Measurements from ENCODE around the gene RHOC. TPM values are rescaled to one million over a fixed set of nuclear protein-coding genes. Genes with fewer than 3 reads are reported as not detected.

Gene RHOC
- polyA plus RNA-seq, 1 of the 3 experiments (the other 2 are of a cell fraction), result 1,028 TPM

DNA sequence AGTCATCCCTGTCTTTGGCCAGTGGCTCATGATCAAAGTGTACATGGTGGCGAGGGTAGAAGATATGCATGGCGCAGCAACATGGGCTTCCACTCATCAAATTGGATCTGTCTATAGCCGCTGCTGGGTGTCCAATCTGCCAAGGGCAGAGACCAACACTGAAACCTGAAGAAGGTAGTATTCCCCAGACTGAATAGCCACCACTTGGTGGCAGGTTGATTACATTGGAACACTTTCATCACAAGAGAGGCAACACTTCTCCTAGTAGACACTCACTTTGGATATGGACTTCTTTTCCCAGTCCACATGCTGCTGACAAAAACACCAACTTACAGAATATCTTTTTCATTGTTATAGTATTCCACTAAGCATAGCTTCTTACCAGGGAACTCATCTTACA is 30.6 kb upstream of the RHOC start:
- H2AFZ ChIP-seq (ENCODE audit: low read depth), result no peak overlapping the region
- H3K4me3 ChIP-seq (ENCODE audit: low read depth in 2 of 2, low read length in 1 of 2), result no peak overlapping the region
- CTCF ChIA-PET, result interaction anchor here (1.0 to 2.9 kb wide), 3 partner anchors 11 to 71 kb away, joined by 3 to 9 read pairs (median 4); no protein-coding TSS in a partner anchor
- no peak for TF ChIP-seq TAF1 (IDR thresholded peaks at IDR 0.05; ENCODE audit: borderline replicate concordance, low read depth, low read length)
- peak; percentile 14; the same call in 1 of the 2 replicates for TF ChIP-seq RAD21 (IDR thresholded peaks at IDR 0.05; ENCODE audit: low read length)
- no peak for DNase-seq
- POLR2A ChIA-PET, result no interaction called here
- peaks cover 8% of the 10 kb centered on the region for H3F3A ChIP-seq (replicated peaks; ENCODE audit: insufficient read depth)
- no peaks in the 10 kb centered on the region for H3K9me2 ChIP-seq
- no peaks in the 10 kb centered on the region for H3K27me3 ChIP-seq (ENCODE audit: insufficient read depth)
- no peaks in the 10 kb centered on the region for H3K4me1 ChIP-seq (ENCODE audit: control insufficient read depth in 1 of 2, insufficient read depth in 2 of 2, low read depth in 1 of 2, low read length in 1 of 2)
- H4K20me1 ChIP-seq (ENCODE audit: insufficient read depth), result no peaks in the 10 kb centered on the region
- no peaks in the 10 kb centered on the region for H3K36me3 ChIP-seq (replicated peaks in 1 of 2; ENCODE audit: control insufficient read depth in 1 of 2, insufficient read depth in 2 of 2, low read length in 1 of 2)
- 84% methylated on average over 3 of the region's 3 CpGs for WGBS (ENCODE audit: low lambda C conversion rate)
- H3K79me2 ChIP-seq (ENCODE audit: insufficient read depth), result no peaks in the 10 kb centered on the region
- no peak overlapping the region for H3K4me2 ChIP-seq
- H3K9me3 ChIP-seq, result no peaks in the 10 kb centered on the region
- H3K27ac ChIP-seq (ENCODE audit: low read depth in 2 of 2, low read length in 1 of 2), result no peak overlapping the region
- no peak overlapping the region for H3K9ac ChIP-seq

DNA sequence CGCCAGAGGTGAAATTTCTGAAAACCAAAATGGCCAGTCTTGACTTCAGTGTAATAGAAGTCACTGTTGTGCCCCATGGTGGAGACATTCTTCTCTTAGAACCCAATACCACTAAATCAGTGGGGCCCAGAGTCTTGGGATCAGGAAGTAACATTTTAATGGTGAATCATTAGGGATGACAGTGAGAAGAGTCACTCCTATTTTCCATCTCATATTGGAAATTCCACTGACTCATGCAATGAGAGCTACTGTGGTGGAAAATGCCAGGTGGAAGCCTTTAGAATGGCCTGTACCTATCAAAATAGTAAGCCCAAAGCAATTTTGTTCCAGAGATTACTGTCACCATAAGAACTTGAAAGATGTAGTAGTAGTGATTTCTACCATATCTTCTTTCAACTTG is 28.8 kb upstream of the RHOC start:
- 56% methylated on average over 1 of the region's 1 CpG for WGBS (ENCODE audit: low lambda C conversion rate)
- H2AFZ ChIP-seq (ENCODE audit: low read depth), result peak overlapping the region; percentile 20; the same call in 1 of the 2 replicates
- peak overlapping the region in 1 of 2 experiments; percentile 70; a peak in 2 of 4 replicates for H3K27ac ChIP-seq (ENCODE audit: low read depth in 2 of 2, low read length in 1 of 2)
- no peaks in the 10 kb centered on the region for H3K4me1 ChIP-seq (ENCODE audit: control insufficient read depth in 1 of 2, insufficient read depth in 2 of 2, low read depth in 1 of 2, low read length in 1 of 2)
- H3K4me2 ChIP-seq, result no peak overlapping the region; the same call in 1 of the 2 replicates
- peaks cover 8% of the 10 kb centered on the region for H3F3A ChIP-seq (replicated peaks; ENCODE audit: insufficient read depth)
- no peak overlapping the region for H3K9ac ChIP-seq
- no peaks in the 10 kb centered on the region for H3K9me3 ChIP-seq
- no peaks in the 10 kb centered on the region for H3K36me3 ChIP-seq (replicated peaks in 1 of 2; ENCODE audit: control insufficient read depth in 1 of 2, insufficient read depth in 2 of 2, low read length in 1 of 2)
- ChIA-PET CTCF (interaction anchor here (3.8 to 4.1 kb wide), 2 partner anchors 19 to 68 kb away, joined by 18 to 47 read pairs; partner anchors contain the start of gene PPM1J), POLR2A (no interaction called here)
- no peak overlapping the region for H3K4me3 ChIP-seq (ENCODE audit: low read depth in 2 of 2, low read length in 1 of 2)
- no peaks in the 10 kb centered on the region for H4K20me1 ChIP-seq (ENCODE audit: insufficient read depth)
- H3K9me2 ChIP-seq, result no peaks in the 10 kb centered on the region
- H3K79me2 ChIP-seq (ENCODE audit: insufficient read depth), result no peaks in the 10 kb centered on the region
- no peaks in the 10 kb centered on the region for H3K27me3 ChIP-seq (ENCODE audit: insufficient read depth)
- DNase-seq, result no peak
- TF ChIP-seq, protein P1, sequence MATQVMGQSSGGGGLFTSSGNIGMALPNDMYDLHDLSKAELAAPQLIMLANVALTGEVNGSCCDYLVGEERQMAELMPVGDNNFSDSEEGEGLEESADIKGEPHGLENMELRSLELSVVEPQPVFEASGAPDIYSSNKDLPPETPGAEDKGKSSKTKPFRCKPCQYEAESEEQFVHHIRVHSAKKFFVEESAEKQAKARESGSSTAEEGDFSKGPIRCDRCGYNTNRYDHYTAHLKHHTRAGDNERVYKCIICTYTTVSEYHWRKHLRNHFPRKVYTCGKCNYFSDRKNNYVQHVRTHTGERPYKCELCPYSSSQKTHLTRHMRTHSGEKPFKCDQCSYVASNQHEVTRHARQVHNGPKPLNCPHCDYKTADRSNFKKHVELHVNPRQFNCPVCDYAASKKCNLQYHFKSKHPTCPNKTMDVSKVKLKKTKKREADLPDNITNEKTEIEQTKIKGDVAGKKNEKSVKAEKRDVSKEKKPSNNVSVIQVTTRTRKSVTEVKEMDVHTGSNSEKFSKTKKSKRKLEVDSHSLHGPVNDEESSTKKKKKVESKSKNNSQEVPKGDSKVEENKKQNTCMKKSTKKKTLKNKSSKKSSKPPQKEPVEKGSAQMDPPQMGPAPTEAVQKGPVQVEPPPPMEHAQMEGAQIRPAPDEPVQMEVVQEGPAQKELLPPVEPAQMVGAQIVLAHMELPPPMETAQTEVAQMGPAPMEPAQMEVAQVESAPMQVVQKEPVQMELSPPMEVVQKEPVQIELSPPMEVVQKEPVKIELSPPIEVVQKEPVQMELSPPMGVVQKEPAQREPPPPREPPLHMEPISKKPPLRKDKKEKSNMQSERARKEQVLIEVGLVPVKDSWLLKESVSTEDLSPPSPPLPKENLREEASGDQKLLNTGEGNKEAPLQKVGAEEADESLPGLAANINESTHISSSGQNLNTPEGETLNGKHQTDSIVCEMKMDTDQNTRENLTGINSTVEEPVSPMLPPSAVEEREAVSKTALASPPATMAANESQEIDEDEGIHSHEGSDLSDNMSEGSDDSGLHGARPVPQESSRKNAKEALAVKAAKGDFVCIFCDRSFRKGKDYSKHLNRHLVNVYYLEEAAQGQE (IDR thresholded peaks at IDR 0.05; ENCODE audit: low read depth, low read length), result no peak
- peak; percentile 43; the same call in 1 of the 2 replicates for TF ChIP-seq YY1 (IDR thresholded peaks at IDR 0.05; ENCODE audit: low read depth)
- TF ChIP-seq JUND (IDR thresholded peaks at IDR 0.05), result peak; percentile 87
- TF ChIP-seq, protein P2, sequence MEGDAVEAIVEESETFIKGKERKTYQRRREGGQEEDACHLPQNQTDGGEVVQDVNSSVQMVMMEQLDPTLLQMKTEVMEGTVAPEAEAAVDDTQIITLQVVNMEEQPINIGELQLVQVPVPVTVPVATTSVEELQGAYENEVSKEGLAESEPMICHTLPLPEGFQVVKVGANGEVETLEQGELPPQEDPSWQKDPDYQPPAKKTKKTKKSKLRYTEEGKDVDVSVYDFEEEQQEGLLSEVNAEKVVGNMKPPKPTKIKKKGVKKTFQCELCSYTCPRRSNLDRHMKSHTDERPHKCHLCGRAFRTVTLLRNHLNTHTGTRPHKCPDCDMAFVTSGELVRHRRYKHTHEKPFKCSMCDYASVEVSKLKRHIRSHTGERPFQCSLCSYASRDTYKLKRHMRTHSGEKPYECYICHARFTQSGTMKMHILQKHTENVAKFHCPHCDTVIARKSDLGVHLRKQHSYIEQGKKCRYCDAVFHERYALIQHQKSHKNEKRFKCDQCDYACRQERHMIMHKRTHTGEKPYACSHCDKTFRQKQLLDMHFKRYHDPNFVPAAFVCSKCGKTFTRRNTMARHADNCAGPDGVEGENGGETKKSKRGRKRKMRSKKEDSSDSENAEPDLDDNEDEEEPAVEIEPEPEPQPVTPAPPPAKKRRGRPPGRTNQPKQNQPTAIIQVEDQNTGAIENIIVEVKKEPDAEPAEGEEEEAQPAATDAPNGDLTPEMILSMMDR (IDR thresholded peaks at IDR 0.05), result no peak
- no peak for TF ChIP-seq FOXM1 (IDR thresholded peaks at IDR 0.05; ENCODE audit: low read depth)
- no peak for TF ChIP-seq GABPA (IDR thresholded peaks at IDR 0.05; ENCODE audit: low read depth)
- no peak for TF ChIP-seq SIN3A (IDR thresholded peaks at IDR 0.05; ENCODE audit: borderline replicate concordance, low read depth, low read length)
- TF ChIP-seq RCOR1 (IDR thresholded peaks at IDR 0.05; ENCODE audit: low read length), result no peak
- peak in 1 of 2 experiments; percentile 80; a peak in 2 of 4 replicates for TF ChIP-seq EP300 (IDR thresholded peaks at IDR 0.05; ENCODE audit: borderline replicate concordance in 1 of 2, low read depth in 1 of 2, low read length in 1 of 2)
- TF ChIP-seq, protein P3, sequence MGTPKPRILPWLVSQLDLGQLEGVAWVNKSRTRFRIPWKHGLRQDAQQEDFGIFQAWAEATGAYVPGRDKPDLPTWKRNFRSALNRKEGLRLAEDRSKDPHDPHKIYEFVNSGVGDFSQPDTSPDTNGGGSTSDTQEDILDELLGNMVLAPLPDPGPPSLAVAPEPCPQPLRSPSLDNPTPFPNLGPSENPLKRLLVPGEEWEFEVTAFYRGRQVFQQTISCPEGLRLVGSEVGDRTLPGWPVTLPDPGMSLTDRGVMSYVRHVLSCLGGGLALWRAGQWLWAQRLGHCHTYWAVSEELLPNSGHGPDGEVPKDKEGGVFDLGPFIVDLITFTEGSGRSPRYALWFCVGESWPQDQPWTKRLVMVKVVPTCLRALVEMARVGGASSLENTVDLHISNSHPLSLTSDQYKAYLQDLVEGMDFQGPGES (IDR thresholded peaks at IDR 0.05; ENCODE audit: low read depth, low read length), result no peak
- TF ChIP-seq, protein P4, sequence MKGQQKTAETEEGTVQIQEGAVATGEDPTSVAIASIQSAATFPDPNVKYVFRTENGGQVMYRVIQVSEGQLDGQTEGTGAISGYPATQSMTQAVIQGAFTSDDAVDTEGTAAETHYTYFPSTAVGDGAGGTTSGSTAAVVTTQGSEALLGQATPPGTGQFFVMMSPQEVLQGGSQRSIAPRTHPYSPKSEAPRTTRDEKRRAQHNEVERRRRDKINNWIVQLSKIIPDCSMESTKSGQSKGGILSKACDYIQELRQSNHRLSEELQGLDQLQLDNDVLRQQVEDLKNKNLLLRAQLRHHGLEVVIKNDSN (IDR thresholded peaks at IDR 0.05; ENCODE audit: borderline replicate concordance, low read depth), result no peak
- peak; percentile 21; the same call in 1 of the 2 replicates for TF ChIP-seq RXRA (IDR thresholded peaks at IDR 0.05; ENCODE audit: borderline replicate concordance, low read depth)
- TF ChIP-seq, protein P5, sequence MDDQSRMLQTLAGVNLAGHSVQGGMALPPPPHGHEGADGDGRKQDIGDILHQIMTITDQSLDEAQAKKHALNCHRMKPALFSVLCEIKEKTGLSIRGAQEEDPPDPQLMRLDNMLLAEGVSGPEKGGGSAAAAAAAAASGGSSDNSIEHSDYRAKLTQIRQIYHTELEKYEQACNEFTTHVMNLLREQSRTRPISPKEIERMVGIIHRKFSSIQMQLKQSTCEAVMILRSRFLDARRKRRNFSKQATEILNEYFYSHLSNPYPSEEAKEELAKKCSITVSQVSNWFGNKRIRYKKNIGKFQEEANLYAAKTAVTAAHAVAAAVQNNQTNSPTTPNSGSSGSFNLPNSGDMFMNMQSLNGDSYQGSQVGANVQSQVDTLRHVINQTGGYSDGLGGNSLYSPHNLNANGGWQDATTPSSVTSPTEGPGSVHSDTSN (IDR thresholded peaks at IDR 0.05), result peak; percentile 72
- TF ChIP-seq, protein P6, sequence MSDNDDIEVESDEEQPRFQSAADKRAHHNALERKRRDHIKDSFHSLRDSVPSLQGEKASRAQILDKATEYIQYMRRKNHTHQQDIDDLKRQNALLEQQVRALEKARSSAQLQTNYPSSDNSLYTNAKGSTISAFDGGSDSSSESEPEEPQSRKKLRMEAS (IDR thresholded peaks at IDR 0.05; ENCODE audit: low read depth), result no peak; the same call in 1 of the 2 replicates
- TF ChIP-seq MEF2A (IDR thresholded peaks at IDR 0.05; ENCODE audit: borderline replicate concordance, low read depth), result 0 out of 2 replicates have a peak, but pooled peaks have one; percentile 26
- TF ChIP-seq NFIC (IDR thresholded peaks at IDR 0.05; ENCODE audit: borderline replicate concordance), result peak; percentile 25; the same call in 1 of the 2 replicates

Measured in SK-N-SH (cell line).